Stimulated activated CD8-positive, alpha-beta memory T cell treated with anti-CD3 and anti-CD28 coated beads, Interleukin-15, amount 100 ng/mL, for 1 hour (primary cell): Measurements from ENCODE around the gene CERS6.

Experiments used
- DNase-seq: peaks from one replicate; pipeline ENCODE4 v3.0.0-alpha.2; 2020; ENCODE audit warnings: low read depth

CERS6 gene

GRCh38 chr2:168703926-168704325 is 247.9 kb downstream of the CERS6 start:
- DNase-seq: no peak

- no peak for DNase-seq
These were observed 249.7 kb downstream of the CERS6 start for GRCh38 chr2:168705534-168706470.

GRCh38 chr2:168706806-168707205 is 250.7 kb downstream of the CERS6 start:
- DNase-seq: no peak

- no peak for DNase-seq
These were observed 252.0 kb downstream of the CERS6 start for GRCh38 chr2:168708080-168708479.

GRCh38 chr2:168710754-168711467 is 254.8 kb downstream of the CERS6 start:
- no peak for DNase-seq

GRCh38 chr2:168712053-168712452 is 256.0 kb downstream of the CERS6 start:
- DNase-seq: no peak

- no peak for DNase-seq
These were observed 257.3 kb downstream of the CERS6 start for GRCh38 chr2:168713325-168713724.

GRCh38 chr2:168715849-168716248 is 259.8 kb downstream of the CERS6 start:
- DNase-seq: no peak

GRCh38 chr2:168716839-168717238 is 260.8 kb downstream of the CERS6 start:
- no peak for DNase-seq

- no peak for DNase-seq
These were observed 261.9 kb downstream of the CERS6 start for GRCh38 chr2:168717790-168718502.

GRCh38 chr2:168718622-168719021 is 262.6 kb downstream of the CERS6 start:
- no peak for DNase-seq

GRCh38 chr2:168719446-168719845 is 263.4 kb downstream of the CERS6 start:
- no peak for DNase-seq

- DNase-seq: no peak
These were observed 266.5 kb downstream of the CERS6 start for GRCh38 chr2:168722592-168722991.

GRCh38 chr2:168723275-168723899 is 267.3 kb downstream of the CERS6 start:
- no peak for DNase-seq

- DNase-seq: no peak
These were observed 270.3 kb downstream of the CERS6 start for GRCh38 chr2:168726375-168726774.

- no peak for DNase-seq
These were observed 271.9 kb downstream of the CERS6 start for GRCh38 chr2:168727904-168728470.

GRCh38 chr2:168729455-168729854 is 273.4 kb downstream of the CERS6 start:
- DNase-seq: no peak

- DNase-seq: no peak
These were observed 274.3 kb downstream of the CERS6 start for GRCh38 chr2:168730344-168730743.

GRCh38 chr2:168731002-168731401 is 274.9 kb downstream of the CERS6 start:
- DNase-seq: no peak

GRCh38 chr2:168731616-168732015 is 275.5 kb downstream of the CERS6 start:
- DNase-seq: no peak

GRCh38 chr2:168732100-168732499 is 276.0 kb downstream of the CERS6 start:
- DNase-seq: no peak

- DNase-seq: no peak
These were observed 276.4 kb downstream of the CERS6 start for GRCh38 chr2:168732506-168732905.
